ENCODE data around the gene PNMA6E.

DNA sequence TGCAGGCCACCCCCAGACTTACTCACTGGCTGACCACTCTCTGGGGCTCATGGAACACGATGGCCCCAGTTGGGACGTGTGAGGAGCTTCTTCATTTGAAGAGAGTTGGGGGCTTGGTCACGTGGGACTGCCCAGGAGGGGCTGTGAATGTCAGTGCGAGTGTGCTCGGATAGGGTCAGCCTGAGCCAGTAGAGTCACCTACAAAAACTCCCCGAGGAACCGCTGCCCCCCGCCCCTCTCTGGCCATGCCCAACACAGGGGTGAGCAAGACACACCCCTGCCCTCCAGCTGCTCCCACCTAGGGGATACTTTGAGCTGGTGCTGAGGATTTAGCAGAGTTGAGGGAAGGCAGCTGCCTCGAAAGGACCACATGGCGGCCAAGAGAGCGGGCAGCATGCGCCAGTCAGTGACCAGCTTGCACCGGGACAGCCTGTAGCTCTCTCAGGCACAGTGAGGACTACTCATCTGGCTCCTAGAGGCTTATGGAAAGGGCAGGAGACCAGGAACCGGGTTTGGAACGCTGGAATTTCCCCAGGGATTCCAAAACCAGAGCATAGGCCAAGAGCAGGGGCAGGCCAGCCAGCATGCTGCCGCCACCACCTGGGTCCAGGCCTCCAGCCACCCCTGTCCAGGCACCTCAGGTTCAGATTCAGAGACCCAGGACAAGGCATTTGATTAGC, 8.4 kb downstream of the PNMA6E start:
- TF ChIP-seq, protein P1, sequence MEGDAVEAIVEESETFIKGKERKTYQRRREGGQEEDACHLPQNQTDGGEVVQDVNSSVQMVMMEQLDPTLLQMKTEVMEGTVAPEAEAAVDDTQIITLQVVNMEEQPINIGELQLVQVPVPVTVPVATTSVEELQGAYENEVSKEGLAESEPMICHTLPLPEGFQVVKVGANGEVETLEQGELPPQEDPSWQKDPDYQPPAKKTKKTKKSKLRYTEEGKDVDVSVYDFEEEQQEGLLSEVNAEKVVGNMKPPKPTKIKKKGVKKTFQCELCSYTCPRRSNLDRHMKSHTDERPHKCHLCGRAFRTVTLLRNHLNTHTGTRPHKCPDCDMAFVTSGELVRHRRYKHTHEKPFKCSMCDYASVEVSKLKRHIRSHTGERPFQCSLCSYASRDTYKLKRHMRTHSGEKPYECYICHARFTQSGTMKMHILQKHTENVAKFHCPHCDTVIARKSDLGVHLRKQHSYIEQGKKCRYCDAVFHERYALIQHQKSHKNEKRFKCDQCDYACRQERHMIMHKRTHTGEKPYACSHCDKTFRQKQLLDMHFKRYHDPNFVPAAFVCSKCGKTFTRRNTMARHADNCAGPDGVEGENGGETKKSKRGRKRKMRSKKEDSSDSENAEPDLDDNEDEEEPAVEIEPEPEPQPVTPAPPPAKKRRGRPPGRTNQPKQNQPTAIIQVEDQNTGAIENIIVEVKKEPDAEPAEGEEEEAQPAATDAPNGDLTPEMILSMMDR (IDR thresholded peaks at IDR 0.05) = no peak
- no peak for TF ChIP-seq ZFX (IDR thresholded peaks at IDR 0.05; ENCODE audit: borderline replicate concordance)

All from 22Rv1 (cell line).